Retina (tissue), 1 donor: ENCODE data around the gene RAB9A.

ENCODE experiments used
- DNase-seq: peaks from one replicate; pipeline ENCODE4 v3.0.0-alpha.2; 2016

Gene RAB9A

GRCh38 chrX:13752141-13752540 lies 63.2 kb downstream of the RAB9A start:
- DNase-seq = no peak

GRCh38 chrX:13752646-13753045 lies 63.7 kb downstream of the RAB9A start:
- no peak for DNase-seq

- DNase-seq = no peak
Measured at GRCh38 chrX:13754765-13755164, 65.8 kb downstream of the RAB9A start.

GRCh38 chrX:13755254-13755653 lies 66.3 kb downstream of the RAB9A start:
- DNase-seq = no peak

- no peak for DNase-seq
Measured at GRCh38 chrX:13756381-13756780, 67.5 kb downstream of the RAB9A start.

- DNase-seq = no peak
Measured at GRCh38 chrX:13759152-13759718, 70.3 kb downstream of the RAB9A start.
